Cerebellar nuclear complex (tissue), 1 donor: ENCODE measurements around the gene GPR180.

Experiments used
- DNase-seq, 2 experiments: peaks; one replicate each; lab custom pipeline; 2025; lab: John Stamatoyannopoulos, UW

Gene GPR180

DNA sequence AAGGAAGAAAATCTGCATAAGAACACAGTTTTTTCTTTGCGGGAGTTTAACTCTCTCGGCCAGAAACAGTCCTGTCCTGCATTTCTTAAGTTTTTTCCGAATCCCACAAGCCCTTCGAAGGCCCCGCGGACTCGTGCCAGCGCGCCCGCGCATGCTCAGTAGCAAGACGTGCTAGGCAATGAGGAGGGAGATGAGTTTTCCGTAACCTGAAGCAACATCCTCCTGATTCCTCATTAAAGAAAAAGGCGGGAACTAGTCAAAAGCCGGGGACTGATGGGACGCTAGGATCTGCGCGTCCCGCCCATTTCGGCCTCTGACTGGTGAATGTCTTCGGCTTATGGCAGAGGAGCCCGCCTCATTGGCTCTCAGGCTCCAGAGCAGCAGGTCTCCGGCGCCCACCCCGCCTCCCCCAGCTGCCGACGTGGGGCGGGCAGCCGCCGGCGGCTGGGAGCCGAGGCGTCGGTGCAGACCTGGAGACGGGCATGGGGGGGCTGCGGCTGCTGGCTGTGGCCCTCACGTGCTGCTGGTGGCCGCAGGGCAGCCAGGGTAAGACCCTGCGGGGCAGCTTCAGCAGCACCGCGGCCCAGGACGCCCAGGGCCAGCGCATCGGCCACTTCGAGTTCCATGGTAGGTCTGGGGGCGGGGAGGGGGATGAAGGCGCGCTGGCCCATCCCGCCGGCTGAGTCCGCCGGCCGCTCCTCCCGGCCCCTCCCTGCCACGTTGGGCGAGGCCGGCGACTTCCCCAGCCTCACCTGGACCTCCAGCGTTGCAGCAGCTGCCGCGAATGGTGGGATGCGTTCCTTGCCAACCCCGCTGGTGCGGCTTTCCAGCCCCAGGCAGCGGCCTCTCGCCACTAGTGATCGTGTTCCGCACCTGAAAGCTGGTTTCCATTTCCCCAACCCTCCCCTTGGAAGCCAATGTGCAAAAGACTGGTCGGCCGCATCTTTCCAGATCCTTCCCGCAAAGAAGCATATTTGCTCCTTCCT is at the start of gene GPR180:
Gene GPR180, plus strand, starts transcription at position 412 of the 986 bp plus-strand sequence. Its CDS starts 71 bp downstream, at position 483.
- peak; percentile 95 to 97 for DNase-seq

DNA sequence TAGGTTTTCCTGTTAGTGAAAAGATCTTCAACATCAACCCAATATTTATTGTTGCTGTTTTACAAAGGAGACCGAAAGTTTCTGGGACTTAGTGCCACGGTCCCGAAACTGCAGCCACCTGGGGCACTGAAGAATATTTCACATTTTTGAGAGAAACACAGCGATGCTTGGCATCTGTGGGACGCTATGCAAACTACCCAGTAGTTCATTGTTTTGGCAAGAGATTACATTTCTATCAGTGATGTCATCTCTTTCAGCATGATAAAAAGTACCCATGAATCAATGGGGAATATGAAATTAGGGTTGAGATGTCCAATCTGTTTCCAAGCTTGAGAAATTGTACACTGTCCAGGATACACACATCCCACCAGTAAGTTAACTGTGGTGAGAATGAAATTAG is 49.6 kb upstream of the GPR180 start:
- no peak for DNase-seq

DNA sequence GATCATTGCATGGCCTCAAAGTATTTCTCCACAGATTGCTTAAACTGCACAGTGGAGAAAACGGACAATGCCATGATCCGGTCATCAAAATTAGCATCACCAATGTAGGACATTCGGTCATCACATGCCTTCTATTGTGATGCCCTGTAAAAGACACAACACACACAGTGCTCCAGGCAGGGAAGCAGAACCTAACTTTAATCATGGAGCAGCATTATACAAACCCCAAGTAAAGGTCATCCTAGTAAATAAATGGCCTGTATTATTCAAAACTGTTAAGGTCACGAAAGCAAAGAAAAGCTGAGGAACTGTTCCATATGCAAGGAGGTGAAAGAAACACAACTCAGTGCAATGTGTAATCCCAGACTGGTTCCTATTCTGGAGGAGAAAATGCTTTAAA is 47.9 kb upstream of the GPR180 start:
- DNase-seq = no peak

- no peak for DNase-seq
Measured at GRCh38 chr13:94556041-94556440, 45.6 kb upstream of the GPR180 start.

GRCh38 chr13:94556621-94557020 is 45.0 kb upstream of the GPR180 start:
- no peak for DNase-seq

DNA sequence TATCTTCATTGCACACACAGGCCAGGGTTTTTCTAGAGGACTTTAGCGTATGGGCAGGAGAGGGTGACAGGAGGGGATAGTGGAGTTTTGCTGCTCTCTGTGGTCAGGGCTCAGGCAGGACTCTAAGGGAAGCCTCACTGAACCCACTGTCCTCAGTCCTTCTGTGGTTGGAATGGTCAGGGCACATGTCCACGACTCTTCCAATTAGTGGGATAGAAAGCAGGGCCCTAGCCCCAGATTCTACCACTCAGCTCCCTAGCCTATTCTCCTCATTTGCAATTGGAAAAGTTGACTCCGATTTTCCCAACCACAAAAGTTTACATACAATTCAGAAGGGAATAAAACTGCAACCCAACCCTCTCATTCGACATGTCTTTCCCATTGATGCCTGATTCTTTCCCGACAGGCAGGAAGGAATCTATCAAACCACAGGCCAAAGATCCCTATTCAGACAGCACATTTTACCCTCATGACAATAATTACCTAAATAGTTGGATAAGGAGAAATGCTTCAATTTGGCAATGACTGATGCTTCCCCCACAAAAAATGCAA is 43.9 kb upstream of the GPR180 start:
- no peak for DNase-seq

- no peak for DNase-seq
Measured at GRCh38 chr13:94558716-94559115, 42.9 kb upstream of the GPR180 start.

GRCh38 chr13:94559222-94559795 is 42.3 kb upstream of the GPR180 start:
- no peak for DNase-seq

- no peak for DNase-seq
Measured at GRCh38 chr13:94560116-94560515, 41.5 kb upstream of the GPR180 start.

DNA sequence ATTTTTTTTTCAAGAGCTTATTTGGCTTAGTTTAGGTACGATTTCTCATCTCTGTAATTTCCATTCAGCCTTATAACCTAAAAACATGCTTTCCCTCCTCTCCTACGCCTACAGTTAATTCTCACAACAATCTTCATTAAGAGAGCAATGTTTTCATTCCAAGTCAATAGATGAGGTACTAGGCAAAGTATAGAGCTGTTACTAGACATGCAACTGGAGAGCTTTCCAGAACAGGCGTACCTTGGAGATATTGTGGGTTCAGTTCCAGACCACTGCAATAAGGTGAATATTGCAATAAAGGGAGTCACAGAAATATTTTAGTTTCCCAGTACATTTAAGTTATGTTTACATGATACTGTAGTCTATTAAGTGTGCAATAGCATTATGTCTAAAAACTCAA is 40.5 kb upstream of the GPR180 start:
- no peak for DNase-seq

DNA sequence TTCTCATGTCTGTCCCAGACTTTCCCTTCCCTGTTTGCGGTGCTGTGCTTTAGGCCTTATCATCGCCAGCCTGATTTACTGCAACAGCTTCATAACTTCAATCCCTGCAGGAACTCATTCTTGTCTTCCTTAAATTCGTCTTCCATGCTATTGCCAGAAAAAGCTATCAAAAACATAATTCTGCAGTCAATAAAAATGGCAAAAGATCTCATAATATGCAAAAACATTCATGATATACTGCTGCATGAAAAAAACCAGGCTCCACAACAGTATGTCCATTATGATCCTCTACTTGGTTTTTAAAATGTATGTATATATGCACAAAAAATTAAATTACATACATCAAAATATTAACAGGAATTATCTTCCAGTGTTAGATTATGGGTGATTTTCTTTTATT is 34.1 kb upstream of the GPR180 start:
- no peak for DNase-seq

- no peak for DNase-seq
Measured at GRCh38 chr13:94568443-94568842, 33.2 kb upstream of the GPR180 start.

- no peak for DNase-seq
Measured at GRCh38 chr13:94569615-94570014, 32.0 kb upstream of the GPR180 start.

DNA sequence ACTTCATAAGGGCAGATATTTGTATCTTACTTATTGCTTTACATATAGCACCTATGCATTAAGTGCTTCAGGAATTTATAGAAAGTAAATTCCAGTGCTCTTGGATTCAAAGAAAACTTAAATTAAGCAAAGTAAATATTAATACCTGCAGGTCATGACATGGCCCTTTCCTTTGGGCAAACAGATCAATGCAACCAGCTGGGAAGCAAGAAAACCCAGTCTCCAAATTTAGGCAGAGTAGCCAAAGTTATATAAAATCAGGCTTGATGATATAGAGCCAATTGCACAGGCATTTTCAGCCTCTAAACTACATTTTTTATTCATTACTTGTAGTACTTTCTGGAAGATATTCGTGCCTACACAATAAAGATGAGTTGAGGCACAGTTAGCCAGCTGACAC is 22.6 kb upstream of the GPR180 start:
- DNase-seq = no peak

GRCh38 chr13:94583926-94584325 is 17.7 kb upstream of the GPR180 start:
- no peak for DNase-seq

DNA sequence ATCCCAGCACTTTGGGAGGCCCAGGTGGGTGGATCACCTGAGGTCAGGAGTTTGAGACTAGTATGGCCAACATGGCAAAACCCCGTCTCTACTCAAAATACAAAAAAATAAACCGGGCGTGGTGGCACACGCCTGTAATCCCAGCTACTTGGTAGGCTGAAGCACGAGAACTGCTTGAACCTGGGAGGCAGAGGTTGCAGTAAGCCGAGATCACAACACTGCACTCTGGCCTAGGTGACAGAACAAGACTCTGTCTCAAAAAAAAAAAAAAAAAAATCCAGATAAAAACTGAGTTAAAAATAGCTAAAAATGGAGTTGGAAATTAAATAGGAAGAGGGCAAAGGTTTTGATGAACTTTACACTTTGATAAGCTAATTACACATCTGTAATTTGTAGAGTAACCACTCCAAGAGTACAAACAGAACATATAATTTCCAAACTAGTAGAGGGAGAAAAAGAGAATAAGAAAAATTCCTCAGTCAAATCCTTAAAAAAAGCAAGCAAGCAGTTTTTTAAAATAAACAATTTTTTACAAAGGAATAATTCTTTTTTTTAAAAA is 16.0 kb upstream of the GPR180 start:
- no peak for DNase-seq

- no peak for DNase-seq
Measured at GRCh38 chr13:94586371-94586770, 15.3 kb upstream of the GPR180 start.

DNA sequence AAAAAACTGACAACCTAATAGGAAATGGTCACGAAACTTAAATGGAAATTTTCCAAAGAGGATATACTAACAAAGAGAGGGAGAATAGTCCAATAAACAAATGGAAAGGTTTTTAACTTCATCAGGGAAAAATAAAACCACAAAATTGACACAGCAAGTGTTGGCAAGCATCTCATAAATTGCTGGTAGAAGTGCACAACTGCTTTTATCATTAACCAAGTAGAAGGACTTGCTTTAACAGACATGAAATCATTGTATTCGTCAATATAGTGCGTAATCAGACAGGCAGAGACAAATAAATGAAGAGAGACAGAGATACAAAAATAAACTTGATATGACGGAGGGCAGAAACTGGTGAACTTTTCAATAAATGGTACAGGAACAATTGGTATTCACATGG is 13.1 kb upstream of the GPR180 start:
- DNase-seq = no peak

DNA sequence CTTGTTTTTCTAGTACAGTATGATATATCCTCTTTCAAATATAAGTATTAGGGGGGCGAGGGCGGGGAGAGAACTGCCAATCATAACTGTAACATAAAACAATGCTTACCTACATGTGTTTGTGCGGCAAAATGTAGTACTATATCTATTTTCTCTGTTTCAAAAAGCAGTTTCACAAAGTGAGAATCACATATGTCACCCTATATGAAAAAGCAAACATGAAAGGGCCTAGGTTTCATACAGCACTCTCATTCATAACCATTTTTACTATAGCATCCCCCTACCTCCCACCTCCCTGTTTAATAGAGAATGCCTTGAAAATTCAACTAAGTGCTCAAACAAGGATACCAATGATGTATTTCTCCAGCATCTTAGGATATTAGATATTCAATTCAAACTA is 10.9 kb upstream of the GPR180 start:
- DNase-seq = no peak

GRCh38 chr13:94595001-94595949 is 6.4 kb upstream of the GPR180 start:
- no peak for DNase-seq

DNA sequence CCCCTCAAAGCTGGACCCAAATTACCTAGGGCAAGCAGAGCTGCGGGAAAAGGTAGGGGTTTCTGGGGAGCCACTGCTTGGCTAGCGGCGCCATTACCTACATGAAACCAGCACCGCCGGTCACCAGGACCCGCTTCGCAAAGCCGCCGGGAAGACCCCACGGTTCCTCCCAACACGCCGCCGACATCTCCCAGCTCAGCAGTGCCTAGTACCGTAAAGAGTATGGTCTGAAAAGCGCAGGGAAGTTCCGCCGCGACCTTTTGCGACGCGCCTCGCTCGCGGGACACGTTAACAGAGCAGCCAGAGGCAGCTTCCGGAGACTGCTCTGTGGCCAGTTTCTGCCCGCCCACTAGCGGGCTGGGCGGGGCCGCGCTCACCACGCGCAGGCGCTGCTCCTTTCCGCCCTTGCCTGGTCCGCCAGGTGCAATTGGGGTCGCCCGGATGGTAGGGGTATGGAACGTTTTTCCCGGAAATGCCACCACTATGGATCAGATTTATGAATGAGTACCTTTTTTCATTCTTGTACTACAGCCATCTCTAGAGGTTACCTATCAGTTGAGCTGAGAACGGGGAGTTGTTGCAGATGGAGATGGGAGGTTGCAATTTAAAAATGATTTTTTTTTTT is 5.6 kb upstream of the GPR180 start, which contains the start of gene TGDS:
Gene TGDS, minus strand, starts transcription at position 203 of the 625 bp plus-strand sequence. Its CDS starts 16 bp downstream, at position 187.
- peak; percentile 30 to 49 for DNase-seq
